Esophagus (tissue), 2 donors: ENCODE measurements around the gene ROBO2. TPM values are rescaled to one million over a fixed set of nuclear protein-coding genes. Genes with fewer than 3 reads are reported as not detected.

Source experiments
- H3K27ac ChIP-seq, 2 donors: one replicate each; pipeline ENCODE4 v1.5.1; 2013; ENCODE audit warnings: low read depth in 2 of 2, mild to moderate bottlenecking in 2 of 2, inconsistent platforms in 1 of 2, low read length in 1 of 2, moderate library complexity in 1 of 2
- H3K27me3 ChIP-seq, 2 donors: one replicate each; pipeline ENCODE4 v1.6.1; 2013; ENCODE audit warnings: low read length in 2 of 2, control low read depth in 1 of 2, mild to moderate bottlenecking in 1 of 2; ENCODE audit not compliant: insufficient read depth in 2 of 2, control insufficient read depth in 1 of 2
- H3K36me3 ChIP-seq, 2 donors: one replicate each; pipeline ENCODE4 v1.6.1; 2013; ENCODE audit warnings: low read length in 1 of 2; ENCODE audit not compliant: control insufficient read depth in 2 of 2, insufficient read depth in 2 of 2
- H3K4me1 ChIP-seq, 2 donors: one replicate each; pipeline ENCODE4 v1.6.1; 2013; ENCODE audit warnings: low read length in 1 of 2; ENCODE audit not compliant: control insufficient read depth in 2 of 2, insufficient read depth in 2 of 2
- H3K4me3 ChIP-seq, 2 donors: one replicate each; pipeline ENCODE4 v1.5.1; 2013; ENCODE audit warnings: low read length in 2 of 2, mild to moderate bottlenecking in 2 of 2, low read depth in 1 of 2, moderate library complexity in 1 of 2
- H3K9me3 ChIP-seq, 2 donors: one replicate each; pipeline ENCODE4 v1.6.1; 2013; ENCODE audit warnings: mild to moderate bottlenecking in 2 of 2, low read depth in 1 of 2, low read length in 1 of 2, moderate library complexity in 1 of 2; ENCODE audit not compliant: control insufficient read depth in 2 of 2, insufficient read depth in 1 of 2
- WGBS, 2 donors: extraction: QIAGEN DNeasy Blood & Tissue Kit; methylation state at CpG; one replicate each; pipeline ENCODE4 v1.1.7; 2013; 5-methylcytosine and 5-hydroxymethylcytosine counted together
- polyA plus RNA-seq, 2 donors: library from polyadenylated mRNA; stranded (reverse); fragments of 200-250 nt; gene quantifications; one replicate each; pipeline ENCODE4 v1.2.3, GENCODE V29; 2013
- donor health status: healthy with polysubstance abuse.
- donor health status: Bipolar disorder and iron deficiency.

Gene ROBO2
- polyA plus RNA-seq, 2 donors = 1.4 to 2.4 TPM

GRCh38 chr3:77546246-77546645 is 506.3 kb downstream of the ROBO2 start:
- no peaks in the 10 kb centered on the region for H3K9me3 ChIP-seq
- no peak overlapping the region for H3K4me3 ChIP-seq
- H3K27me3 ChIP-seq = no peaks in the 10 kb centered on the region
- 60 to 86% methylated on average over 3 of the region's 3 CpGs for WGBS, 2 donors
- no peak overlapping the region for H3K27ac ChIP-seq
- H3K36me3 ChIP-seq = no peaks in the 10 kb centered on the region
- H3K4me1 ChIP-seq = no peaks in the 10 kb centered on the region

GRCh38 chr3:77549034-77549433 is 509.1 kb downstream of the ROBO2 start:
- 80 to 85% methylated on average over 5 of the region's 5 CpGs for WGBS, 2 donors
- H3K36me3 ChIP-seq = no peaks in the 10 kb centered on the region
- H3K9me3 ChIP-seq = no peaks in the 10 kb centered on the region
- H3K27me3 ChIP-seq = no peaks in the 10 kb centered on the region
- H3K27ac ChIP-seq = no peak overlapping the region
- no peak overlapping the region for H3K4me3 ChIP-seq
- no peaks in the 10 kb centered on the region for H3K4me1 ChIP-seq

GRCh38 chr3:77553240-77553639 is 513.3 kb downstream of the ROBO2 start:
- Histone ChIP-seq H3K4me1 (no peaks in the 10 kb centered on the region), H3K27ac (no peak overlapping the region), H3K4me3 (no peak overlapping the region), H3K27me3 (no peaks in the 10 kb centered on the region), H3K9me3 (no peaks in the 10 kb centered on the region), H3K36me3 (no peaks in the 10 kb centered on the region)
- WGBS, 2 donors = 74 to 75% methylated on average over 1 of the region's 1 CpG

- 73 to 85% methylated on average over 2 of the region's 2 CpGs for WGBS, 2 donors
- Histone ChIP-seq H3K4me3 (no peak overlapping the region), H3K27me3 (no peaks in the 10 kb centered on the region), H3K36me3 (peaks cover 0 to 2% of the 10 kb centered on the region in 2 donors), H3K9me3 (peaks cover 0 to 2% of the 10 kb centered on the region in 2 donors), H3K4me1 (no peaks in the 10 kb centered on the region), H3K27ac (no peak overlapping the region)
Observed at GRCh38 chr3:77562089-77562488, 522.2 kb downstream of the ROBO2 start.

- Histone ChIP-seq H3K27me3 (no peaks in the 10 kb centered on the region), H3K36me3 (peaks cover 0 to 2% of the 10 kb centered on the region in 2 donors), H3K4me3 (no peak overlapping the region), H3K9me3 (peaks cover 0 to 2% of the 10 kb centered on the region in 2 donors), H3K27ac (no peak overlapping the region), H3K4me1 (no peaks in the 10 kb centered on the region)
- 64 to 83% methylated on average over 1 of the region's 1 CpG for WGBS, 2 donors
Observed at GRCh38 chr3:77563012-77563411, 523.1 kb downstream of the ROBO2 start.

GRCh38 chr3:77566055-77566454 is 526.2 kb downstream of the ROBO2 start:
- Histone ChIP-seq H3K9me3 (peaks cover 0 to 2% of the 10 kb centered on the region in 2 donors), H3K4me1 (no peaks in the 10 kb centered on the region), H3K27me3 (no peaks in the 10 kb centered on the region), H3K36me3 (peaks cover 0 to 2% of the 10 kb centered on the region in 2 donors), H3K4me3 (no peak overlapping the region), H3K27ac (no peak overlapping the region)
- WGBS, 2 donors = 80 to 85% methylated on average over 6 of the region's 6 CpGs

GRCh38 chr3:77571971-77572715 is 532.2 kb downstream of the ROBO2 start:
- H3K27ac ChIP-seq = no peak overlapping the region
- no peaks in the 10 kb centered on the region for H3K36me3 ChIP-seq
- no peaks in the 10 kb centered on the region for H3K9me3 ChIP-seq
- no peaks in the 10 kb centered on the region for H3K4me1 ChIP-seq
- H3K4me3 ChIP-seq = no peak overlapping the region
- 75 to 79% methylated on average over 5 of the region's 5 CpGs for WGBS, 2 donors
- H3K27me3 ChIP-seq = no peaks in the 10 kb centered on the region

- Histone ChIP-seq H3K36me3 (no peaks in the 10 kb centered on the region), H3K4me3 (no peak overlapping the region), H3K9me3 (no peaks in the 10 kb centered on the region), H3K27ac (no peak overlapping the region), H3K27me3 (no peaks in the 10 kb centered on the region), H3K4me1 (no peaks in the 10 kb centered on the region)
- WGBS, 2 donors = 71 to 77% methylated on average over 3 of the region's 3 CpGs
Observed at GRCh38 chr3:77577264-77577663, 537.4 kb downstream of the ROBO2 start.

- Histone ChIP-seq H3K4me3 (no peak overlapping the region), H3K36me3 (no peaks in the 10 kb centered on the region), H3K27me3 (no peaks in the 10 kb centered on the region), H3K27ac (no peak overlapping the region), H3K9me3 (no peaks in the 10 kb centered on the region), H3K4me1 (no peaks in the 10 kb centered on the region)
- 83 to 91% methylated on average over 4 of the region's 4 CpGs for WGBS, 2 donors
Observed at GRCh38 chr3:77586216-77586615, 546.3 kb downstream of the ROBO2 start.

GRCh38 chr3:77588863-77589262 is 549.0 kb downstream of the ROBO2 start:
- Histone ChIP-seq H3K36me3 (no peaks in the 10 kb centered on the region), H3K4me1 (no peaks in the 10 kb centered on the region), H3K9me3 (no peaks in the 10 kb centered on the region), H3K27me3 (no peaks in the 10 kb centered on the region), H3K27ac (no peak overlapping the region), H3K4me3 (no peak overlapping the region)
- 89 to 93% methylated on average over 3 of the region's 3 CpGs for WGBS, 2 donors
